CD4-positive, alpha-beta T cell treated with Interferon gamma for 1 hour (primary cell): ENCODE data around the gene ZDHHC8.

Source experiments
- DNase-seq: peaks from one replicate; pipeline ENCODE4 v3.0.0-alpha.2; 2020

ZDHHC8 gene

GRCh38 chr22:20164863-20165262 lies 33.3 kb downstream of the ZDHHC8 start:
- DNase-seq: no peak

GRCh38 chr22:20165421-20165820 lies 33.8 kb downstream of the ZDHHC8 start:
- no peak for DNase-seq

- no peak for DNase-seq
Measured at GRCh38 chr22:20165913-20166312, 34.3 kb downstream of the ZDHHC8 start.

GRCh38 chr22:20166703-20167102 lies 35.1 kb downstream of the ZDHHC8 start:
- DNase-seq: no peak

GRCh38 chr22:20167643-20168322 lies 36.2 kb downstream of the ZDHHC8 start:
- no peak for DNase-seq

- no peak for DNase-seq
Measured at GRCh38 chr22:20169253-20169822, 37.7 kb downstream of the ZDHHC8 start.

GRCh38 chr22:20170170-20170569 lies 38.6 kb downstream of the ZDHHC8 start:
- no peak for DNase-seq

- DNase-seq: no peak
Measured at GRCh38 chr22:20171288-20172140, 39.9 kb downstream of the ZDHHC8 start.

GRCh38 chr22:20172141-20172613 lies 40.6 kb downstream of the ZDHHC8 start:
- no peak for DNase-seq

GRCh38 chr22:20173246-20173645 lies 41.6 kb downstream of the ZDHHC8 start:
- no peak for DNase-seq

- no peak for DNase-seq
Measured at GRCh38 chr22:20173772-20174171, 42.2 kb downstream of the ZDHHC8 start.

GRCh38 chr22:20174785-20175596 lies 43.4 kb downstream of the ZDHHC8 start:
- no peak for DNase-seq

GRCh38 chr22:20175597-20175900 lies 43.9 kb downstream of the ZDHHC8 start:
- no peak for DNase-seq

GRCh38 chr22:20176421-20177085 lies 44.9 kb downstream of the ZDHHC8 start:
- DNase-seq: no peak

- no peak for DNase-seq
Measured at GRCh38 chr22:20177217-20177911, 45.8 kb downstream of the ZDHHC8 start.

- DNase-seq: no peak
Measured at GRCh38 chr22:20178075-20178914, 46.7 kb downstream of the ZDHHC8 start.

- DNase-seq: no peak
Measured at GRCh38 chr22:20178915-20179227, 47.3 kb downstream of the ZDHHC8 start.

GRCh38 chr22:20179455-20180244 lies 48.0 kb downstream of the ZDHHC8 start:
- DNase-seq: no peak

- no peak for DNase-seq
Measured at GRCh38 chr22:20180245-20180630, 48.6 kb downstream of the ZDHHC8 start.

- no peak for DNase-seq
Measured at GRCh38 chr22:20180640-20181039, 49.0 kb downstream of the ZDHHC8 start.
